Natural killer cell treated with Interleukin-12 subunit alpha and Interleukin-12 subunit beta and Interleukin-15 and Interleukin-18, amount 100 ng/mL, for 72 hours (primary cell): ENCODE data around the gene COL1A1. TPM values are rescaled to one million over a fixed set of nuclear protein-coding genes. Genes with fewer than 3 reads are reported as not detected.

ENCODE experiments used
- ATAC-seq, 2 donors: fragments of 150-1000 bp; cut with Tn5 transposase in 1 of 2; sonication (Bioruptor Pico), chemical (Tn5 transposase) in 1 of 2; 2 replicates each; pipeline ENCODE4 v1.10.0; 2021
- DNase-seq: peaks from one replicate; pipeline ENCODE4 v3.0.0; 2022; ENCODE audit warnings: low spot score
- H3K27ac Mint-ChIP-seq, 2 donors: 1 replicate in 1 of 2; 2 replicates in 1 of 2; pipeline ENCODE4 v1.8.0; 2022; ENCODE audit warnings: mixed read lengths in 2 of 2, mild to moderate bottlenecking in 1 of 2, moderate library complexity in 1 of 2
- H3K27me3 Mint-ChIP-seq, 2 donors: 1 replicate in 1 of 2; 2 replicates in 1 of 2; pipeline ENCODE4 v1.8.0; 2022; ENCODE audit warnings: mixed read lengths in 2 of 2
- H3K36me3 Mint-ChIP-seq: one replicate; pipeline ENCODE4 v1.8.0; 2022; ENCODE audit warnings: mixed read lengths
- H3K4me1 Mint-ChIP-seq, 2 donors: 1 replicate in 1 of 2; 2 replicates in 1 of 2; pipeline ENCODE4 v1.8.0; 2022; ENCODE audit warnings: low read depth in 2 of 2, mixed read lengths in 2 of 2, mild to moderate bottlenecking in 1 of 2
- H3K4me3 Mint-ChIP-seq: one replicate; pipeline ENCODE4 v1.8.0; 2022; ENCODE audit warnings: mixed read lengths
- H3K9me3 Mint-ChIP-seq: 2 replicates; pipeline ENCODE4 v1.8.0; 2022; ENCODE audit warnings: mixed read lengths
- total RNA-seq, 2 donors: library from RNA; stranded (reverse); gene quantifications; one replicate each; pipeline ENCODE4 v1.2.3, GENCODE V29; 2022

The COL1A1 gene
- total RNA-seq, 2 donors from 2014 or later = 1.7 TPM; not detected in 1

- H3K4me3 Mint-ChIP-seq = no peak overlapping the region
- H3K4me1 Mint-ChIP-seq = peaks cover 13 to 14% of the 10 kb centered on the region in 2 donors
- no peak overlapping the region for H3K27ac Mint-ChIP-seq
- no peak for ATAC-seq
- H3K36me3 Mint-ChIP-seq = no peaks in the 10 kb centered on the region
- no peaks in the 10 kb centered on the region for H3K9me3 Mint-ChIP-seq
- no peak for DNase-seq
- H3K27me3 Mint-ChIP-seq = no peaks in the 10 kb centered on the region
Observed at GRCh38 chr17:50171371-50172071, 29.9 kb downstream of the COL1A1 start.

GRCh38 chr17:50170662-50171370 is 30.6 kb downstream of the COL1A1 start:
- Mint-ChIP-seq H3K4me3 (no peak overlapping the region), H3K27me3 (no peaks in the 10 kb centered on the region), H3K36me3 (no peaks in the 10 kb centered on the region), H3K4me1 (peaks cover 13 to 14% of the 10 kb centered on the region in 2 donors), H3K9me3 (no peaks in the 10 kb centered on the region), H3K27ac (no peak overlapping the region)
- no peak for ATAC-seq
- DNase-seq = no peak

GRCh38 chr17:50169881-50170459 is 31.5 kb downstream of the COL1A1 start:
- no peaks in the 10 kb centered on the region for H3K27me3 Mint-ChIP-seq
- H3K4me1 Mint-ChIP-seq = peaks cover 13 to 14% of the 10 kb centered on the region in 2 donors
- H3K27ac Mint-ChIP-seq = peak overlapping the region; percentile 3 to 20
- no peaks in the 10 kb centered on the region for H3K9me3 Mint-ChIP-seq
- no peak overlapping the region for H3K4me3 Mint-ChIP-seq
- no peaks in the 10 kb centered on the region for H3K36me3 Mint-ChIP-seq
- DNase-seq = no peak
- ATAC-seq = no peak

GRCh38 chr17:50169121-50169764 is 32.2 kb downstream of the COL1A1 start:
- Mint-ChIP-seq H3K4me3 (peak overlapping the region; percentile 35), H3K36me3 (no peaks in the 10 kb centered on the region), H3K9me3 (no peaks in the 10 kb centered on the region), H3K4me1 (peaks cover 13 to 14% of the 10 kb centered on the region in 2 donors), H3K27me3 (no peaks in the 10 kb centered on the region), H3K27ac (peak overlapping the region; percentile 3 to 20)
- ATAC-seq (peak; percentile 69 to 71), DNase-seq (no peak)

GRCh38 chr17:50168319-50168718 is 33.1 kb downstream of the COL1A1 start:
- Mint-ChIP-seq H3K9me3 (no peaks in the 10 kb centered on the region), H3K4me1 (peaks cover 13 to 14% of the 10 kb centered on the region in 2 donors), H3K27ac (peak overlapping the region; percentile 3 to 20), H3K4me3 (no peak overlapping the region), H3K27me3 (no peaks in the 10 kb centered on the region), H3K36me3 (no peaks in the 10 kb centered on the region)
- DNase-seq = no peak
- no peak for ATAC-seq

GRCh38 chr17:50167371-50167770 is 34.1 kb downstream of the COL1A1 start:
- H3K4me3 Mint-ChIP-seq = no peak overlapping the region
- H3K36me3 Mint-ChIP-seq = no peaks in the 10 kb centered on the region
- no peak for DNase-seq
- peaks cover 0 to 3% of the 10 kb centered on the region in 2 donors for H3K27me3 Mint-ChIP-seq
- no peaks in the 10 kb centered on the region for H3K9me3 Mint-ChIP-seq
- H3K4me1 Mint-ChIP-seq = peaks cover 17 to 18% of the 10 kb centered on the region in 2 donors
- no peak overlapping the region for H3K27ac Mint-ChIP-seq
- no peak for ATAC-seq

- DNase-seq (no peak), ATAC-seq (no peak)
- Mint-ChIP-seq H3K27me3 (peaks cover 0 to 6% of the 10 kb centered on the region in 2 donors), H3K4me3 (no peak overlapping the region), H3K36me3 (no peaks in the 10 kb centered on the region), H3K4me1 (peaks cover 22 to 26% of the 10 kb centered on the region in 2 donors), H3K9me3 (no peaks in the 10 kb centered on the region), H3K27ac (no peak overlapping the region)
Observed at GRCh38 chr17:50166518-50167181, 34.8 kb downstream of the COL1A1 start.

GRCh38 chr17:50165867-50166517 is 35.4 kb downstream of the COL1A1 start, which contains the start of gene SGCA:
Gene SGCA (plus strand): TSS chr17:50166005. CDS start chr17:50166041, 36 bp downstream.
- peaks cover 0 to 7% of the 10 kb centered on the region in 2 donors for H3K27me3 Mint-ChIP-seq
- no peak for ATAC-seq
- H3K9me3 Mint-ChIP-seq = no peaks in the 10 kb centered on the region
- H3K4me1 Mint-ChIP-seq = peaks cover 27 to 29% of the 10 kb centered on the region in 2 donors
- H3K36me3 Mint-ChIP-seq = no peaks in the 10 kb centered on the region
- no peak for DNase-seq
- no peak within 1 kb of the TSS for H3K27ac Mint-ChIP-seq
- no peak within 1 kb of the TSS for H3K4me3 Mint-ChIP-seq

- Mint-ChIP-seq H3K9me3 (no peaks in the 10 kb centered on the region), H3K4me3 (no peak overlapping the region), H3K27ac (no peak overlapping the region), H3K36me3 (no peaks in the 10 kb centered on the region), H3K27me3 (peaks cover 0 to 7% of the 10 kb centered on the region in 2 donors), H3K4me1 (peaks cover 30 to 33% of the 10 kb centered on the region in 2 donors)
- ATAC-seq (no peak), DNase-seq (no peak)
Observed at GRCh38 chr17:50165466-50165865, 36.0 kb downstream of the COL1A1 start.

GRCh38 chr17:50165066-50165465 is 36.4 kb downstream of the COL1A1 start:
- no peaks in the 10 kb centered on the region for H3K9me3 Mint-ChIP-seq
- H3K4me1 Mint-ChIP-seq = peaks cover 30 to 33% of the 10 kb centered on the region in 2 donors
- no peak overlapping the region for H3K4me3 Mint-ChIP-seq
- peaks cover 0 to 7% of the 10 kb centered on the region in 2 donors for H3K27me3 Mint-ChIP-seq
- ATAC-seq (no peak), DNase-seq (no peak)
- no peaks in the 10 kb centered on the region for H3K36me3 Mint-ChIP-seq
- H3K27ac Mint-ChIP-seq = no peak overlapping the region

GRCh38 chr17:50164697-50164988 is 36.8 kb downstream of the COL1A1 start:
- no peaks in the 10 kb centered on the region for H3K36me3 Mint-ChIP-seq
- no peak overlapping the region for H3K4me3 Mint-ChIP-seq
- H3K27ac Mint-ChIP-seq = no peak overlapping the region
- ATAC-seq = no peak
- no peak for DNase-seq
- H3K4me1 Mint-ChIP-seq = peaks cover 30 to 33% of the 10 kb centered on the region in 2 donors
- no peaks in the 10 kb centered on the region for H3K9me3 Mint-ChIP-seq
- H3K27me3 Mint-ChIP-seq = peaks cover 0 to 7% of the 10 kb centered on the region in 2 donors

GRCh38 chr17:50163843-50164696 is 37.4 kb downstream of the COL1A1 start:
- Mint-ChIP-seq H3K27me3 (peaks cover 0 to 7% of the 10 kb centered on the region in 2 donors), H3K4me3 (no peak overlapping the region), H3K4me1 (peaks cover 25 to 27% of the 10 kb centered on the region in 2 donors), H3K9me3 (no peaks in the 10 kb centered on the region), H3K36me3 (no peaks in the 10 kb centered on the region), H3K27ac (peak overlapping the region in 1 of 2 donors; percentile 60)
- no peak for ATAC-seq
- no peak for DNase-seq
